ENCODE measurements around the gene MRTFB. TPM values are rescaled to one million over a fixed set of nuclear protein-coding genes. Genes with fewer than 3 reads are reported as not detected.

Gene MRTFB
- total RNA-seq, 1 donor, result 11.6 TPM

DNA sequence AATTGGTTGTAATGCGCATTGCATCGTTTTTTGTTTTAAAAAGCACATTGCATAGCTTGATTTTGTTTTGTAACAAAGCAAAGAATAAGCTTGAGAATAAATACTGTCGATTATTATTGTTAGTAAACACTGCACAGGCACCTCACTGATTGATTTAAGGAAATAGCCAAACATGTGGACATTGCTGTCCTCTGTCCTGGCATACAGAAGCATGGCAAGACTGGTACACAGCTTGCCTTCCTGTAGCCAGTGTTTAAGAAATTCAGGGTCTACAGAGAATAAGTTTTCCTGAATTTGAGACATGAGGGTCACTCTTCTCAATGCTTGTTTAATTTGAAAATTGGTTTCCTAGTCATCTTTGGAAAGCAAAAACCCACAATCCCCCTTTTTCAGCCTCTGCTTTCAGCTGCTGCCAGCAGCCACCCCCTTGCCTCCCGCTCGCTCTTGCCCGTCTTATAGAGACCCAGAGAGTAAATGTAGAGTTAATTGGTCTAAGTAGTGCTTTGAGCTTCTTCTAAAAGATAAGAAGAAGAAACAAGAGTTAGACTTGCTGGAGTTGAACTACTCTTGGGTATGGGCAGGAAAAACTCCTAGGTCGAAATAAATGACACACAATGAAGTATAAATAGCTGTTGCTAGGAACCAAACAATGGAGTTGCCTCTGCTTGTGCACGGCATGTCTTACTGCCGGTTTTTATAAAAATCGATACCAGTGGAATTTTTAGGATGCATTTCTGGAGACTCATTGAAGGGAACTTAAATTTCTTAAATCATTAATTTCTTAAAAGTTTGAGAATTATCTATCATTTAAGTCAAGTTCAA is 116.6 kb downstream of the MRTFB start:
- Histone ChIP-seq H3K36me3 (ENCODE audit: insufficient read depth, low read length) (no peaks in the 10 kb centered on the region), H3K27ac (ENCODE audit: low read depth, low read length) (peak overlapping the region; percentile 87), H3K9me3 (ENCODE audit: low read depth, low read length) (no peaks in the 10 kb centered on the region), H3K4me3 (ENCODE audit: insufficient read depth, low read length) (peak overlapping the region; percentile 67), H4K20me1 (ENCODE audit: insufficient read depth, low read length) (no peaks in the 10 kb centered on the region), H3K27me3 (ENCODE audit: insufficient read depth, low read length) (no peaks in the 10 kb centered on the region), H2AFZ (ENCODE audit: low read length) (no peak overlapping the region), H3K4me2 (ENCODE audit: insufficient read depth, low read length) (peak overlapping the region; percentile 96), H3K79me2 (ENCODE audit: insufficient read depth, low read length) (peaks cover 3% of the 10 kb centered on the region), H3K4me1 (ENCODE audit: insufficient read depth, low read length) (peaks cover 32% of the 10 kb centered on the region)
- TF ChIP-seq, protein P1, sequence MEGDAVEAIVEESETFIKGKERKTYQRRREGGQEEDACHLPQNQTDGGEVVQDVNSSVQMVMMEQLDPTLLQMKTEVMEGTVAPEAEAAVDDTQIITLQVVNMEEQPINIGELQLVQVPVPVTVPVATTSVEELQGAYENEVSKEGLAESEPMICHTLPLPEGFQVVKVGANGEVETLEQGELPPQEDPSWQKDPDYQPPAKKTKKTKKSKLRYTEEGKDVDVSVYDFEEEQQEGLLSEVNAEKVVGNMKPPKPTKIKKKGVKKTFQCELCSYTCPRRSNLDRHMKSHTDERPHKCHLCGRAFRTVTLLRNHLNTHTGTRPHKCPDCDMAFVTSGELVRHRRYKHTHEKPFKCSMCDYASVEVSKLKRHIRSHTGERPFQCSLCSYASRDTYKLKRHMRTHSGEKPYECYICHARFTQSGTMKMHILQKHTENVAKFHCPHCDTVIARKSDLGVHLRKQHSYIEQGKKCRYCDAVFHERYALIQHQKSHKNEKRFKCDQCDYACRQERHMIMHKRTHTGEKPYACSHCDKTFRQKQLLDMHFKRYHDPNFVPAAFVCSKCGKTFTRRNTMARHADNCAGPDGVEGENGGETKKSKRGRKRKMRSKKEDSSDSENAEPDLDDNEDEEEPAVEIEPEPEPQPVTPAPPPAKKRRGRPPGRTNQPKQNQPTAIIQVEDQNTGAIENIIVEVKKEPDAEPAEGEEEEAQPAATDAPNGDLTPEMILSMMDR (IDR thresholded peaks at IDR 0.05; ENCODE audit: extremely low read depth, low read depth, low read length), result no peak
- no peak for DNase-seq (ENCODE audit: insufficient read length, low spot score, missing footprints)

DNA sequence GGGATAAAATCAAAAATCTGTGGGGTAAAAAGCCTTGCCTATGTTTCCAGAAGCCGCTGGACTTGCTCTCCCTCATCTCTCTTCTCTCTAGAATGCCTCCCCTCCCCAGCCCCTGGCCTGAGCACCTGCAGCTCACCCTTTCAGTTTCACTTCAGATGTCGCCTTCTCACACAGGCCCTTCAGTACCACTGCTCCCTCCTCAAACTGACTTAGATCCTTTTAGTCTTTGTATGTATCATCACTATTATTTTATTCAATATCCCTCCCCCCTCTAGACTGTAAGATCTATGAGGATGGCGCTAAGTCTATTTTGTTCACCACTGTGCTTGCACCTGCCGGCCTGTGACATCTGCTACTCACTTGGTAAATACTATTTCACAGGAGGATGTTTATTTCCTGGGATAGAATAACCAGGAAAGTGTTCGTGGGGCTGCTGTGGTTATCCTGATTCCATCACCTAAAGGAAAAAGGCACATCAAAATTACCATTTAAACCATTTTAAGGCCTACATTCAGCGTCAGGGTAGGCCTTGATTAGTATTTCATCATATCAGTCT is 122.3 kb downstream of the MRTFB start:
- TF ChIP-seq, protein P1 (IDR thresholded peaks at IDR 0.05; ENCODE audit: extremely low read depth, low read depth, low read length), result no peak
- Histone ChIP-seq H3K4me2 (ENCODE audit: insufficient read depth, low read length) (no peak overlapping the region), H3K4me3 (ENCODE audit: insufficient read depth, low read length) (no peak overlapping the region), H3K4me1 (ENCODE audit: insufficient read depth, low read length) (no peaks in the 10 kb centered on the region), H4K20me1 (ENCODE audit: insufficient read depth, low read length) (no peaks in the 10 kb centered on the region), H2AFZ (ENCODE audit: low read length) (no peak overlapping the region), H3K36me3 (ENCODE audit: insufficient read depth, low read length) (no peaks in the 10 kb centered on the region), H3K79me2 (ENCODE audit: insufficient read depth, low read length) (no peaks in the 10 kb centered on the region), H3K27ac (ENCODE audit: low read depth, low read length) (no peak overlapping the region), H3K9me3 (ENCODE audit: low read depth, low read length) (no peaks in the 10 kb centered on the region), H3K27me3 (ENCODE audit: insufficient read depth, low read length) (no peaks in the 10 kb centered on the region)
- DNase-seq (ENCODE audit: insufficient read length, low spot score, missing footprints), result no peak

DNA sequence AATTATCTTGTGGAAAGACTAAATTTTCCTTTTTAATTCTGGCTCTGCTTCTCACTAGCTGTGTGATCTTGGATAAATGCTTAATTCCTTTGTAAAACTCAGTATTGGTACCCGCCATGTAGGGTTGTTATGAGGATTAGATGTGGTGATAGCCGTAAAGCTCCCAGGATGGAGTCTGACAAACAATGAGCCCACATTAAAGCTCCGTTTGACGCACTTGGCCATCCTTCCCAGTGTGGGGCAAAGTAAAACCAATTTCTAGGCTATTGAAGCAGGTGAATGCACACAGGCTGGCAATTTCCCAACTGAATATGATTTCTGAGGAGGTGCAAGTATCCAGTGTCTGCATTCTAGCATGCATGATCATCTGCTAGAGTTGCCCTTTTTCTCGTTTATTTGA is 123.6 kb downstream of the MRTFB start:
- no peak for DNase-seq (ENCODE audit: insufficient read length, low spot score, missing footprints)
- TF ChIP-seq, protein P1 (IDR thresholded peaks at IDR 0.05; ENCODE audit: extremely low read depth, low read depth, low read length), result no peak
- no peaks in the 10 kb centered on the region for H3K79me2 ChIP-seq (ENCODE audit: insufficient read depth, low read length)

DNA sequence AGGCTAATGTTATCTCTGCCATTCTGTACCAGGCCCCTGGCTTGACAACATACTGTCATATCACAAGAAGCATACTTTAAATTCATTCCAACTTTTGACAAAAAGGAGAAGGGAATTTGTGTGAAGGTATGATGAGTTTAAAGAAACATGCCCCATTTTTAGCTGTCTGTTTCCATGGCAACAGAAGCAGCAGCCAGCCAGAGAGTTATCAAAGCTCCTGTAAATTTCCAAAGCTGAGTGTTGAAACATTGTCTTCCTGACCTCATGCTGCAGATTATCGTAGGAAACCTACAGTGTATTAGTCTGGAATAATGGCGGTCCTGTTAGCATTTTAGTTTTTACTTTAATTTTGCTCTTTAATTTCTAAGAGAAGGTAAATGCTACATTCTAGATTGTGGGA is 124.9 kb downstream of the MRTFB start:
- no peaks in the 10 kb centered on the region for H3K9me3 ChIP-seq (ENCODE audit: low read depth, low read length)
- no peaks in the 10 kb centered on the region for H4K20me1 ChIP-seq (ENCODE audit: insufficient read depth, low read length)
- H3K79me2 ChIP-seq (ENCODE audit: insufficient read depth, low read length), result peaks cover 4% of the 10 kb centered on the region
- TF ChIP-seq, protein P1 (IDR thresholded peaks at IDR 0.05; ENCODE audit: extremely low read depth, low read depth, low read length), result no peak
- no peaks in the 10 kb centered on the region for H3K36me3 ChIP-seq (ENCODE audit: insufficient read depth, low read length)
- no peak overlapping the region for H3K4me3 ChIP-seq (ENCODE audit: insufficient read depth, low read length)
- no peak overlapping the region for H3K27ac ChIP-seq (ENCODE audit: low read depth, low read length)
- peaks cover 4% of the 10 kb centered on the region for H3K4me1 ChIP-seq (ENCODE audit: insufficient read depth, low read length)
- no peaks in the 10 kb centered on the region for H3K27me3 ChIP-seq (ENCODE audit: insufficient read depth, low read length)
- no peak for DNase-seq (ENCODE audit: insufficient read length, low spot score, missing footprints)
- H2AFZ ChIP-seq (ENCODE audit: low read length), result no peak overlapping the region
- no peak overlapping the region for H3K4me2 ChIP-seq (ENCODE audit: insufficient read depth, low read length)

More for the DNA sequence above, 123.6 kb downstream of the MRTFB start:
- H3K27ac ChIP-seq (ENCODE audit: low read depth, low read length), result no peak overlapping the region
- H3K36me3 ChIP-seq (ENCODE audit: insufficient read depth, low read length), result no peaks in the 10 kb centered on the region
- peaks cover 4% of the 10 kb centered on the region for H3K4me1 ChIP-seq (ENCODE audit: insufficient read depth, low read length)
- H4K20me1 ChIP-seq (ENCODE audit: insufficient read depth, low read length), result no peaks in the 10 kb centered on the region
- no peaks in the 10 kb centered on the region for H3K27me3 ChIP-seq (ENCODE audit: insufficient read depth, low read length)
- no peak overlapping the region for H3K4me3 ChIP-seq (ENCODE audit: insufficient read depth, low read length)
- no peak overlapping the region for H3K4me2 ChIP-seq (ENCODE audit: insufficient read depth, low read length)
- H2AFZ ChIP-seq (ENCODE audit: low read length), result no peak overlapping the region
- no peaks in the 10 kb centered on the region for H3K9me3 ChIP-seq (ENCODE audit: low read depth, low read length)

Measured in osteoblast (primary cell).